ELF-1 (cell line): ENCODE results near the gene XPR1.
"Not testable (repeated sequence)": the region's sequence is repeated elsewhere in the genome, so short reads cannot be mapped to it uniquely, and the experiment has no call there.

Experiments
- DNase-seq: peaks from one replicate; pipeline ENCODE4 v3.0.0-alpha.2; 2016; ENCODE audit warnings: low read depth, low spot score

The XPR1 gene

DNA sequence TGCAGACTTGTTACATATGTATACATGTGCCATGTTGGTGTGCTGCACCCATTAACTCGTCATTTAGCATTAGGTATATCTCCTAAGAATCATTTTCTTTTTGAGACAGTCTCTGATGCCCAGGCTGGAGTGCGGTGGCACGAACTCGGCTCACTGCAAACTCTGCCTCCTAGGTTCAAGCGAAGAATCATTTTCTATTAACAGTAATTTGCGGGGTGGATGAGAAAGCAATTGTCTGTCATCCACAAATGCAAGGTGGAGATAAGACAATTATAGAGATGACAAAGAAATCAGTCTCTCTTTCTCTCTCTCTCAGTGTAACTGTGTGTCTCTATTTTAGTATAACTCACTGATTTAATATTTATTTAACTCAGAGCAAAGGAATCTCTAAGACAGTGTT, 149.9 kb downstream of the XPR1 start:
- no peak for DNase-seq

DNA sequence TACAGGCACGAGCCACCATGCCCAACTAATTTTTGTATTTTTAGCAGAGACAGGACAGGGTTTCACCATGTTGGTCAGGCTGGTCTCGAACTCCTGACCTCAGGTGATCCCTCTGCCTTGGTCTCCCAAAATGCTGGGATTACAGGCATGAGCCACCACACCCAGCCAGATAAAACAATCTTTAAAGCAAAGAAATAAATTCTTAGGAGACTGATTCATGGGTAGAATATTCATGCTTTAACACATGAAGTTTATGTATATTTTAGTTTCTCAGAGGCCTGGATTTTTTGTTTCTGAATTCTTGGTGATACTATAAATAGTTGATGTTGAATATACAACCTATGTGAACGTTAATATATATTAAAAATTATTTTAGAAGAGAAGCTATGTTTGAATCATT, 153.5 kb downstream of the XPR1 start:
- DNase-seq = no peak

DNA sequence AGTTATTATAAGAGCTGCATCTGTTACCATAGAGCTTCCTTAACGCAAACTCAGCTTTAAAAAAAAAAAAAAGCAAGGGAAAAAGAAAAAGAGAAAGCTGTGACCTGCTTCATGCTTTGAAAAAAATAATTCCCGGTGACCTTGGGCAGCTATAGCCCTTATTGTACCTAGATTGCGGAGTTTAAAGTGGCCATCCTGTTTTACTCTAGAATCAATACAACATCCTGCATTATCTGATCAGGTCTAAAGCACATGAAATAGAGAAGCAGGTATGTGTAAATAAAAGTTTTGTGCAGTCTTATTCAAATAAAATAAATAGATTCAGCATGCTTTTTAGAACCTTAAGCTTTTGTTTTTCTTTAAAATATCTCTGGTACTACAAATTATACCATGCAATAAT, 154.1 kb downstream of the XPR1 start:
- no peak for DNase-seq

DNA sequence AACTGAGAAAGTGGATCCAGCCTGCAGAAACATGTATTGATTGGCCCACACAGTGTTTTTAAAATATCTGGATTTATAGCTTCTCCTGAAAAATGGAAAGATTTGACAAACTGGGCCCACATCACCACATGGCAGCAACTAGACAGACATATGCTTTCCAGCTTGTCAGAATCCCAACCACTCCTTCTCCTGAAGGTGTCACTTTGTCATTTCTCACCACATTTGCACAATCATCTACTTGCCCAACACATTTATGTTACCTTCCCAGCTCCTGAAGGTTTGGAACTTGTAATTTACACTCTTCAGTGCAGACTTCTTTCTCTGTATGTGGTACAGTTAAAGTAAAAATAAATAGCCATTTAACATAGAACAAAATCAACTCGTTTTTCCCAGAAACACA, 154.8 kb downstream of the XPR1 start:
- DNase-seq = no peak

DNA sequence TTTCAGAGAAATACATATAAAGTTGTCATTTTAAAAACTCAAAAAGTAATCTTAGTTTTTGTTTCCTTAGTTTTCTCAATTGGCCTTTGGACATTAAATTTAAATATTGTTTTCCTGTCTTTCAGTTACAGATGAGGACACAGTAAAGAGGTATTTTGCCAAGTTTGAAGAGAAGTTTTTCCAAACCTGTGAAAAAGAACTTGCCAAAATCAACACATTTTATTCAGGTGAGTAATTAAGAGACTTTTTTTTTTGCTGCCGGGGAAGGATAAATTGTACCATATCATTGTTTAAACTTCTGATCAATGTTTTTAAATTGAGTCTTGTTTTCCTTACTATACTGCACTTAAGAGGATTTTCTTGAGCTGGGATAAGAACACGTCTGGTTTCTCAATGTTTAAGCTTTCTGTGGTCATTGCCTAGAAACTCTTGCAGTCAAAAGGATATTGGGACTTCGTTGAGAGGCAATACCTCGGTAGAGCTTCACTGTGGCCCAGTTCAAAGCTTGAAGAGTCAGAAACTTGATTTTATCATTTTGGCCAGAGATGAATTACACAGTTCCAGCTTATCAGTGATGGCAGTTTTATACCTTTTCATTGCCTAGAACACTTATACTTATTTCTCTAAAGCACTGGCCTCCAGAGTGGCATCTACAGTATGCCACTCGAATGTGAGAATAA, 155.9 kb downstream of the XPR1 start:
- no peak for DNase-seq

DNA sequence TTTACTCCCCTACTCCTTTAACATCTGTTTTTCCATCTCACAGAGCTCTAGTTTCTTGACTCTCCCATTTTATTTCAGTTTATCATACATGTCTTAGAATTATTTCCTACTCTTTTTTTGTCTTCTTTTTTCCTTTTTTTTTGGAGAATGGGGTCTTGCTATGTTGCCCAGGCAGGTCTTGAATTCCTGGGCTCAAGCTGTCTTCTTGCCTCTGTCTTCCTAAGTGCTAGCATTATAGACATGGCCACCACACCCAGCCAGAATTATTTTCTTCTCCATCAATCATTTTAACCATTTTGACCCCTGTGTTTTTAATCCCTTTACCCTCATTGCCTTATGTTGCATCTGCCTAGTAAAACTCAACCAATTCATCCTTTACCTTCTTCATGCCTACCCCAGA, 157.6 kb downstream of the XPR1 start:
- no peak for DNase-seq

DNA sequence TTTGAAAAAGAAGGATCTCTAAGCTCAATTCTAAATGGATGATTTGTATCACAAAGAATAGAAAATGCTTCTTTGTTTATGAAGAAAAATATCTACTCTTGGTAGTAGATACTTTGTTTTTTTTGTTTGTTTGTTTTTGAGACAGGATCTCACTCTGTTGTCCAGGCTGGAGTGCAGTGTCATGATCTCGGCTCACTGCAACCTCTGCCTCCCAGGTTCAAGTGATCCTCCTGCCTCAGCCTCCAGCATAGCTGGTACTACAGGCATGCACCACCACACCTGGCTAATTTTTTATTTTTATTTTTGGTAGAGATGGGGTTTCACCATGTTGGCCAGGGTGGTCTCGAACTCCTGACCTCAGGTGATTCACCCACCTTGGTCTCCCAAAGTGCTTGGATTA, 159.3 kb downstream of the XPR1 start:
- DNase-seq = not testable (repeated sequence)

DNA sequence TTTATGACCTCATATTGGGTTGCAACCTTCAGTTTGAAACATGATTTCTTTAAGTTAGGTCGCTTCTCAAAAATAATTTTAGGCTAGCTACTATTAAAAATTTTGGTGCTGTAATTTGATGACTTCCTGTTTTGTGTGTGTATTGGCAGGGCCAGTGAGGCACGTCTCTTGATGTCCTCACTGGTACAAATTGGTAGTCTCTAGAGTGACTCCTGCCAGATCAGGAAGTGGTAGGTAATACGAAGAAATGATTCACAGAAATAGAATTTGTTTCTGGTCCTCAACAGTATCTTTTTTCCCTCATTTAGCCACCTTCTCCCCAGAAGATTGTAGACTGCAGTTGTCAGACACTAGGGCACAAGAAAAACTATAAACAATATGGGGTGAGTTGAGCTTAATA, 160.0 kb downstream of the XPR1 start:
- no peak for DNase-seq

DNA sequence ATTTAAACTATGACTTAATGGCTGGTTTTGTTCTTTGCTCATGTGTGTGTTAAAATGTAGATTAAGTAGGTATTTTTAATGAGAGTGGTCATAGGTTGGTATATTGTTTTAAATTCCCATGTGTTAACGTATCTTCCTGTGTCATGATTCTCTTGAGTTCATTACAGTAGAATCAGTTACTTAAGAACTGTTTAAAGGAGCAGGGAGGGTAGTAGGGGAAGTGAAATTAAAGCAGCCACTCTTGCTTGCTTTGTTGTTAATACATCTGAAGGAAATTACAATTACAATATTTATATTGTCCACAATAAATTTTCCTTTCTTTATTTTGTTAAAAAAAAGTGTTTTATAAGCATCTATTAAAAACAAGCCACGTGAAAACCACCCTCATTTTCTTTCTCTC, 161.6 kb downstream of the XPR1 start:
- DNase-seq = no peak

DNA sequence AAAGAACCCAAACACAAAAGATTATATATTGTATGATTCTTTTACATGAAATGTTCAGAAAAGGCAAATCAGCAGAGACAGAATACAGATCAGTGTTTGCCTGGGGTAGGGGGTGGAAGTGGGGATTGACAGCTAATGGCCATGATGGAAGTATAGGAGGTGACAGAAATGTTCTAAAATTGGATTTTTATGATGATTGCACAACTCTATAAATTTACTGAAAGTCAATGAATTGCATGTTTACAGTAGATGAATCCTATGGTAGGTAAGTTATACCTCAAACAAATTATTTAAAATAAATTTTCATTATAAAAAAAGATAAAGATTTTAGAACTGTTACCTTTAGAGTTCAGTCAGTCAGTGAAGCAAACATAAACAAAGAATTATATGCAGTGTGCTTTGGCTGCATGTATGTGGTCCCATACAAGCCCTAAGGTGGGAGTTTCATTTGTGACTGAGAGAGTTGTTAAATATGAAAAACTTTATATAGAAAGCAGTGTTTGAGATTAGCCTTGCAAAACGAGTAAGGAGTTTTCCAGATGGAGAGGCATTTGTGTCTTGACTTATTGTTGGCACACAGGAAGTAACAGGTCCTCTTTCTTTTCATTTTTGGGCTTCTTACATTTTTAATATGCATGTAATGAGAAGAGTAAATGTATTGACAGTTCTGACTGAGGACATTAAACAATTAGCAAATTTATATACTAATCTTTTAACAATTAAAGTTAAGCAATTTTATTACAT, 165.2 kb downstream of the XPR1 start:
- no peak for DNase-seq

DNA sequence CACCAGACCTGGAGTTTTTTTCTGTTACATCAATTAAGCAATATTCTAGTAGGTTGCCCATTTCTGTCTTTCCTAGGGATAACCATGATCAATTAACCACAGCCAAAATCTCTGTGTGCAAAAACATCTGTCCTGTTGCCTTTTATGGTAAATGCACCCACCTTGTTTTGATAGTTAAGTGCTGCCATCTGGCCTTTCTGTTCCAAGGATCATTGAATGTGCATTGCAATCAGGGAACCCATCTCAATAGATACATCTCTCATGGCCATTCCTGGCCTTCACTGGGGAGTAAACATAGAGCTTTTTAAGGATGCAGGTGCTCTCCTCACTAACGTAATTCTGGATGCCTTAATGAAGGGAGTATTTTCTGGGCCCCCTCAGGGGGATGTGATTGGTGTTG, 169.1 kb downstream of the XPR1 start:
- DNase-seq = no peak

DNA sequence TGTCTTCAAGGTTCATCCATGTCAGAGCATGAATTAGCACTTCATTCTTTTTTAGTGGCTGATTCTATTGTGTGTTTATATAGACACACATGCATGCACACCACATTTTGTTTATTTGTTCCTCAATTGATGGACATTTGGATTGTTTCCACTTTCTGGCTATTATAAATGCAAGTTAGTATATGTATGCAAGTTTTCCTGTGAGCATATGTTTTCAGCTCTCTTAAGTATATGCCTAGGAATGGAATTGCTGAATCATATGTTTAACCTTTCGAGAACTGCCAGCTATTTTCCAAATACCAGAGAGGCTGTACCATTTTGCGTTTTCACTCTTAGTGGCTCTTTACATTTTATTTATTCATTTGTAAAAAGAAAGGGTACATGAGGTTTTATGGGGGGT, 171.0 kb downstream of the XPR1 start:
- no peak for DNase-seq

DNA sequence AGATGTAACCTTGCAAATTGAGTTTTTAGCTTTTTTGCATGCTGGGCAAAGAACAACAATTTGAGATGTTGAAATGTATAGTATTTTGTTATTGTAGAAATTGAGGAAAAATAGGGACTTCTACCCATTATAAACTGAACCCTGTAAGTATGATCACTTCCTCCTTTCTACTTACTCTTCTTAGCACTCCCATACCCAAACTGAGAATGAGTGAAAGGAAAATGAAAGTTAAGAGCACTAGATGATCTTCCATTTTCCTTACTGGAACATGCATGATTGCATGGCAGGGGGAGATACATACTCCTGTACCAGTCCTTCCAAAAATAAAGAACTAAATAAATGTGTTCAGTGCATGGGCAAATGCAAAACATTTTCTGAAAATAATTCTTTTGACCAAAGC, 173.5 kb downstream of the XPR1 start:
- DNase-seq = no peak

DNA sequence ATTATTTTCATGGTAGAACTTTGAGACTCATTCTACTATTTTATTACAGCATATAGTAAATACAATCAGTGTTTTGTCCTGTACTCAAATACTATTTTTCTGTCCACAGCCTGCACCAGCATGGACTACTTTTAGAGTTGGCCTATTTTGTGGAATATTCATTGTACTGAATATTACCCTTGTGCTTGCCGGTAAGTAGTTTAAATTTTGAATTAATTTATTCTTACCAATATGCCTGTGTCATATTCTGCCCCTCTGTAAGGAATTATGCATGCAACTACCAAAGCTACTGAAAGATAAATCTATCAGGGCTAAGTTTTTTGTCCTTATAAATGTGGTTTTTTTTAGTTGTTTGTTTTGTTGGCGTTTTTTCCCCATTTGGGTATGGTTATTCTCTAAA, 179.5 kb downstream of the XPR1 start:
- no peak for DNase-seq

DNA sequence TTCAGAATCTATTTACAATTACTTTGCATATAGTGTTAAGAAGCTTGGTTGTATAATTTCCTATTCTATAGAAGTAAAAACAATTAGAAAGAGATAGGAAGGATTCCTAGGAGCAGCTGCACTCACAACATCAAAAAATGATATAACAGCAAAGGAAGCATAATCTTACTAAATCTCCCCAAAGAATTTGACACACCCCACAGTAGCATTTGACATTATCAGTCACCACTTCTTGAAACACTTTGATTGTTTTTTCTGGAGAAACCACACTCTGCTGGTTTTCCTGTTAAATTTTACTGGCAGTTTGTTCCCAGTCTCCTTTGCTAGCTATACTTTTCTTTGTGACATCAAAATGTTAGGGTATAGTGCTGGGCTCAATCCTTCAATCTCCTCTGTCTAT, 180.1 kb downstream of the XPR1 start:
- no peak for DNase-seq

DNA sequence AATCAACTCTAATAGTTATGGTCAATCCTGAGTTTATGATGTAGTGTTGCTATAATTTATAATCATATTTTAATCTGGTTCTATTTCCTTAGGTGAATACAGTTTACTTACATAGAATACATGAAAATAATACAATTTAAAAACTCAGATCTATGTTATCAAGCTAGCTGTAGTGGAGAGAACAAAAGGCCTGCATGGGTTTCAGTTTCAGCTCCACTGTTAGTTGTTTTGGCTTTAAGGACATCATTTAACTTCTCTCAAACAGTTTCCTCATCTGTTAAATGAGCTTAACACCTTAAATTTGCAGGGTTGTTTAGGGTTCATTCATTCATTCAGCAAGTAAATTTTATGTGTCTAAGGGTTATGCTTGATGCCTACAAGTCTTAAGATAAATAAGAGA, 182.4 kb downstream of the XPR1 start:
- no peak for DNase-seq

DNA sequence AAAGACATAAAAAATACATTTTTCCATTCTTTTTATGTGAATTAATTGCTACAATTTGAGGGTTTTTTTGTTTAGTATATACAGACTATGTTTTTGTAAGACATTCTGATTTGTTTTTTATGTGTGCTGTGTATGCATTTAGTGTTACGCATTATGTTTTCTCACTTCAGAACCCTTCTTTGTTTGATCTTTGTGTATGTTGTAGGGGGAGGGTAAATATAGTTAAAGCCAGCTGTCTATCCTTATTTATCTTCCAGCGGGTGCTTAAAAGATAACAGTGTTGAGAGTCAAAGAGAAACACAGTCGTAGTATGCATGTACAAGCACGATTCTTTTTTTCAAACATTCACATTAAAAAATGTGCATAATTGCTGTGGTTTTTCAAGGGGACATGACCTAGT, 183.4 kb downstream of the XPR1 start:
- no peak for DNase-seq

DNA sequence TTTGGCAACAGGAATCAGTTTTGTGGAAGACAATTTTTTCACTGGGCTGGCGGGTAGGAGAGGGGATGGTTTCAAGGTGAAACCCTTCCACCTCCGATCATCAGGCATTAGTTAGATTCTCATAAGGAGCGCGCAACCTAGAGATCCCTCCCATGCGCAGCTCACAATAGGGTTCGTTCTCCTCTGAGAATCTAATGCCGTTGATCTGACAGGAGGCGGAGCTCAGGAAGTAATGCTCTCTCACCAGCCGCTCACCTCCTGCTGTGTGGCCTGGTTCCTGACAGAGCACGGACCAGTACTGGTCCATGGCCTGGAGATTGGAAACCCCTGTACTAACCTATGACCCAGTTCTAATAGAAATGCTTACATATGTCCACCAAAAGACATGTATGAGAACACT, 184.3 kb downstream of the XPR1 start:
- peak; percentile 50 for DNase-seq

DNA sequence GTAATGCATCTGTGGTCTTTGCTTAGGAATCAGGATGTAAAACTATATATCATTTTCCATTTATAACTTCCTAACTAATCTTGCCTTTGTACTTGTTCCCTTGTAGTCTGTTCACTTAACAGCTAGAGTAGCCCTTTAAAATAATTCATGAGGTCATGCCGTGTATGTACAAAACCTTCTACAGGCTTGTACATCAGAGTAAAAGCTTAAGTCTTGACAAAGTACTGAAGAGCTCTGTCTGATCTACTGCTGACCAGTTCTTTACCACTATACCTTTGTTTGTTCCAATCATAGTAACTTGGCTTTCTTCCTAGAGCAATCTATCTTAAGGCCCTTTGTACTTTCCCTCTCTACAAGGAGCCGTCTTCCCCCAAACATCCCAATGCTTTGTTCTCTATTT, 190.1 kb downstream of the XPR1 start:
- no peak for DNase-seq

DNA sequence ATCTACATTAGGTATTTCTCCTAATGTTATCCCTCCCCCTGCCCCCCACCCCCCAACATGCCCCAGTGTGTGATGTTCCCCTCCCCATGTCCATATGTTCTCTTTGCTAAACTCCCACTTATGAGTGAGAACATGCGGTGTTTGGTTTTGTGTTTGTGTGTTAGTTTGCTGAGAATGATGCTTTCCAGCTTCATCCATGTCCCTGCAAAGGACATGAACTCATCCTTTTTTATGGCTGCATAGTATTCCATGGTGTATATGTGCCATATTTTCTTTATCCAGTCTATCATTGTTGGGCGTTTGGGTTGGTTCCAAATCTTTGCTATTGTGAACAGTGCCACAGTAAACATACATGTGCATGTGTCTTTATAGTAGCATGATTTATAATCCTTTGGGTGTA, 199.7 kb downstream of the XPR1 start:
- DNase-seq = not testable (repeated sequence)

DNA sequence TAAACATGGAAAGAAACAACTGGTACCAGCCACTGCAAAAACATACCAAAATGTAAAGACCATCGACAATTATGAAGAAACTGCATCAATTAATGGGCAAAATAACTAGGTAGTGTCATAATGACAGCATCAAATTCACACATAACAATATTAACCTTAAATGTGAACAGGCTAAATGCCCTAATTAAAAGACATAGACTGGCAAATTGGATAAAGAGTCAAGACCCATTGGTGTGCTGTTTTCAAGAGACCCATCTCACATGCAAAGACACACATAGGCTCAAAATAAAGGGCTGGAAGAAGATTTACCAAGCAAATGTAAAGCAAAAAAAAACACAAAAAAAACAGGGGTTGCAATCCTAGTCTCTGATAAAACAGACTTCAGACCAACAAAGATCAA, 201.4 kb downstream of the XPR1 start:
- not testable (repeated sequence) for DNase-seq

DNA sequence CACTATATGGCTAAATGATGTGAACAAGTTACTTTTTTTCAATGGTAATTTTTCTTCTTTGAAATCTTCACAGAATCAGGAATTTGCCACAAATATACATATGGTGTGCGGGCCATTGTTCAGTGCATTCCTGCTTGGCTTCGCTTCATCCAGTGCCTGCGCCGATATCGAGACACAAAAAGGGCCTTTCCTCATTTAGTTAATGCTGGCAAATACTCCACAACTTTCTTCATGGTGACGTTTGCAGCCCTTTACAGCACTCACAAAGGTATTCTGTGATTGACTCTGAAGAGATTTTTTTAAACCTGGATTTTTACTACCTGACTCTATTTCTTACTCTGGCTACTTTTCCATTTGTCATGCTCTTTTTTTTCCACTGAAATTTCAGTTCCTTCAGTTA, 204.6 kb downstream of the XPR1 start:
- DNase-seq = no peak

DNA sequence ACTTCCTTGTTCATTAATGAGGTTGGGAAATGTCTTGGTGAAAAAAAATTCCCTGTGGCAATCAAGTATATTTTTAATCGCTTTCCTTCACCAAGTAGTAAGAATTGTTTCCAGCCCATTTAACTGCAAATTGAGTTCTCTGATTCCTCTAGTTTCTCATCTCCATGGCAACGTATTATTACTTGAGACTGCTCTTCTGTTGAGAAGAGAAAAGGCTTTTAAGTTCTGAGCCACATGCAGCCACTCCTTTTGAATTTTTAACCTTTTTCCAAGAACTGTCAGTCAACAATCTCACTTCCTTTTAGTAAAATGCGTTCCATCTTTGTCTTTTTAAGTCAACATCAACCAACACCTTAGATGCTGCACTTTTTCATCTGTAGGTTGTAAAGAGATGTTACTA, 205.2 kb downstream of the XPR1 start:
- DNase-seq = no peak

DNA sequence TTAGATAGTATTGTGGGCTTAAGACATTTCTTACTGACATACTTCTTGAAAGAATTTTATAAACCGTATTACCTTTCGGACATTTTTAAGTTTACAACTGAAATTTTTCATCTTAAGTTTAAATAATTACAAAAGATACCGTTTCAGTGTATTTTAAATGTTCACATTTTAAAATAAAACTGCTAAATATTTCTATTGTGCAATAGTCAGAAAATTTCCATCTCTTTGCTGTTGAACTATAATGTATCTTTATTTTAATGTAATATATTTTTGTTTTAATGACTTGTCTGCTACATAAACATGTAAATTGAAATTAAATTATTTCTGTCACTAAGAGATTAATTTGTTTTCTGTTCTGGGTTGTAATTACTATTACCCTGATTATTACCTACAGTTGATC, 206.7 kb downstream of the XPR1 start:
- no peak for DNase-seq
